VCaP (cell line): Measurements from ENCODE around the gene SMPD4.
"Not testable (repeated sequence)": the region's sequence is repeated elsewhere in the genome, so short reads cannot be mapped to it uniquely, and the experiment has no call there.

ENCODE experiments used
- H3K27ac ChIP-seq: fragments of 450-650 bp; 2 replicates; pipeline ENCODE4 v1.5.1; 2017
- TF ChIP-seq, protein P1 (sequence below): fragments of 450-650 bp; conservative IDR thresholded peaks from 2 replicates; pipeline ENCODE4 v1.5.1; 2017; ENCODE audit warnings: mild to moderate bottlenecking, moderate library complexity

Gene SMPD4

DNA sequence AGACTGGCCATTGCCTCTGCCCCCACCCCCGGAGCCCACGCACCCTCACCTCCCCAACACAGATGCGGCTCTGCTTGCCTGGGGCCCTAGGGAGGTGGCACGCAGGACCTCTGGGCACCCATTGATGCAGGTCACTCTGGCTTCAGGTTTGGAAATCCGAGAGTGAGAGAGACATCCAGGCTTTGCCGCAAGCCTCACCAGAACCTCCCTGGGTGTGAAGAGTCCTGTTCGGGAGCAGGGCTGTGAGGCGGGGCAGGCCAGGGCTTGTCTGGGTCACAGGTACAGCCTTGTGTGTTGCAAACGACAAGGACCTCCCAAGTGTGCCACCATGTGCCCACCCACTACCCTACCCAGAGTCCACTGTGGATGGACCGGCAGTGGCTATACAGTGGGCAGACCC, 44.9 kb downstream of the SMPD4 start:
- H3K27ac ChIP-seq, result not testable (repeated sequence)

DNA sequence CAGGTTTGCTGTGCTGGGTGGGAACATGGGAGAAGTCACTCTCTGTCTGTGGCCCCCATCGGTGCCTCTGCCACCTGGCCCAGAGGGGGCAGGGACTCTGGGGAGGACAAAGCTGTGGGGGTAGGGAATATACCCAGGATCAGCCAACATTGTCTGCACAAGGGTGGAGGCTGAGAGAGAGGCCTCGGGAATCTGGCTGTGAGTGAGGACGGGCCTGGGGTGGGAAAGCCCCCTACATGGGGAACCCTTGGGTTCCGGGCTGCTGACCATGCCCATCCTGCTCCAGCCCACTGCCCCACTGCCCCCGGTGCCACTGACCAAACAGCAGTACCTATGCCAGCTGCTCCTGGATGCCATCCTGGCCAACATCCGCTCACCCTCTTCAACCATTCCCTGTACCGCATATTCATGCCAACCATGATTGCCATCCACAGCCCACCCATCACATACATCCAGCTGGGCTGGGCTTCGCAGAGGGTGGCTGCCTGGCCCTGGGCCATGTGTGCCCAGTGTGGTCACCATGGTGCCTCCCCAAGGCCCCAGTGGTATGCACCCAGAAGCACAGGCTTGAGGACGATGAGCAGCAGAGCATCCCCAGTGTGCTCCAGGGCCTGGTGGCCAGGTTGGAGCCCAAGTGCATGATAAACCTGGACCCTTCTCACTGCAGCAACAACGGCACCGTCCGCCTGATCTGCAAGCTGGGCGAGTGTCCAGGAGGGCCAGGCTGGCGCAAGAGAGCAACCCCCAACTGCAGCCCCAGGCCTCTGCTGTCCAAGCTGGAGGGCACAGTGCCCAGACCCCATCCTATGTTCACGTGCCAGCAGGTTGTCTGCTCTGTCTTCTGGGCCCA, 45.5 kb downstream of the SMPD4 start:
- TF ChIP-seq, protein P1, sequence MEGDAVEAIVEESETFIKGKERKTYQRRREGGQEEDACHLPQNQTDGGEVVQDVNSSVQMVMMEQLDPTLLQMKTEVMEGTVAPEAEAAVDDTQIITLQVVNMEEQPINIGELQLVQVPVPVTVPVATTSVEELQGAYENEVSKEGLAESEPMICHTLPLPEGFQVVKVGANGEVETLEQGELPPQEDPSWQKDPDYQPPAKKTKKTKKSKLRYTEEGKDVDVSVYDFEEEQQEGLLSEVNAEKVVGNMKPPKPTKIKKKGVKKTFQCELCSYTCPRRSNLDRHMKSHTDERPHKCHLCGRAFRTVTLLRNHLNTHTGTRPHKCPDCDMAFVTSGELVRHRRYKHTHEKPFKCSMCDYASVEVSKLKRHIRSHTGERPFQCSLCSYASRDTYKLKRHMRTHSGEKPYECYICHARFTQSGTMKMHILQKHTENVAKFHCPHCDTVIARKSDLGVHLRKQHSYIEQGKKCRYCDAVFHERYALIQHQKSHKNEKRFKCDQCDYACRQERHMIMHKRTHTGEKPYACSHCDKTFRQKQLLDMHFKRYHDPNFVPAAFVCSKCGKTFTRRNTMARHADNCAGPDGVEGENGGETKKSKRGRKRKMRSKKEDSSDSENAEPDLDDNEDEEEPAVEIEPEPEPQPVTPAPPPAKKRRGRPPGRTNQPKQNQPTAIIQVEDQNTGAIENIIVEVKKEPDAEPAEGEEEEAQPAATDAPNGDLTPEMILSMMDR, result no peak
- no peak overlapping the region for H3K27ac ChIP-seq

DNA sequence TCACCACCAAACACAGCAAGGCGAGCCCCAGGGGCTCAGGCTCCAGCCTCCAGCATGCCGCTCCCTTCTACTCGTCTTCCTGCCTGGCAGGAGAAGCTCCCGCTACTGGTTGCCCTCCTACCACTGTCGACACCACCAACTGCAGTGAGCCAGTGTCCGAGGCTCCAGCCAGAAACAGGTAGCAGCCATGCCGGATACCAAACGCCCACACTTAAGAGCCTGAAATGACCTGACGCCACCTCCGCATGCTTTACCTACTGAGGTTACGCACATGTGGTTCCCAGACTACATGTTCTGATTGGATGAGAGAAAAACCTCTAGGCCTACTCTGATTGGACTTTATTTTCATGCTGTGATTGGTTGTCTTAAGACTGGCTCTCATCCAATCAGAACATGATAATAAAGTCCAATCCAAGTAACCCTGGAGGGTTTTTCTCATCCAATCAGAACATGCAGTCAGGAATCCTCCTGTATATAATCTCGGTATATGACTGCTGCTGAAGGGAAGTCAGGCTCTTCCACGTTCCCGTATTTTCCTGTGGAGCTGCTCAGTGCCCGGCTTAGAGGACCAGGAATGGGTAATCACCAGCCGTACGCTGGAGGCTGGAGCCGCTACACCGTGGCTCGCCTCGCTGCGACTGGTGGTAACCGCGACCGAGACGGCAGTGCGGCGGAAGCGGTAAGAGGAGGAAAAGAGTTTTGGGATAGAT, 52.1 kb downstream of the SMPD4 start, which contains the start of gene POTEF:
Gene POTEF, minus strand, starts transcription at position 103 of the 710 bp plus-strand sequence. CDS start 8,707 bp downstream, outside the sequence.
- not testable (repeated sequence) for H3K27ac ChIP-seq

DNA sequence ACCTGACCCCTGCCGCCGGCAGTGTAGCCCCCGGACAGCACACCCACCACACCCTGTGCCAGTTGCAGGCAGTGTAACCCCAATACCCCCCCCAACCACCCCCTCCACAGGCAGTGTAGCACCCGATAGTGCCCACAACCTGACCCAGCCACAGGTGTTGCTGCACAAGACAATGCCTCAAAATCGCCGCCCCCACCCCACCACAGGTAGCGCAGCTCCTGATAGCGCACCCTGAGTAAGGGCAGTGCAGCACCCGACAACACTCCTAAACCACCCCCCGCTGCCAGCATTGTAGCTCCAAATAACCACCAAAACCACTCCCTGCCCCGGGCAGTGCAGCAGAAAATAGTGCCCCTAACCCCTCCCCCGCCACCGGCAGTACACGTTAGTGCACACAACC, 52.9 kb downstream of the SMPD4 start:
- not testable (repeated sequence) for H3K27ac ChIP-seq

DNA sequence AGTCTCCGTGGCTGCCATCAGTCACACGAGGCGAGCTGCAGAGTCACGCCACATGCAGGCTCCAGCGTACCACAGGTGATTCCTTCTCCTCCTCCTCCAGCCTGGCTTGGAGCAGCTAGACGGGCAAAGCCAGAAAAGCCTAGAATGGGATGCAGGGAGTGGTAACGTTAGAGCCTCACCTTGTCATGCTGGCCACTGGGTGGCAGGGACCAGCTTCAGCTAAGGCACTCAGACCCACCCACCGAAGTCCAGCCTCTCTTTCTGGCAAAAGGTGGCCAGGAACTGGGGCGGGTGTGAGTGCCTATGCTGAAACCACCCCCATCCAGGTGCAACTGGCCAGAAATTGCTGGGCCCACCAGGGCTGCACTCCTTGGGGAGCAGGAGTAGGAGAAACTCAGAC, 53.7 kb downstream of the SMPD4 start:
- H3K27ac ChIP-seq, result not testable (repeated sequence)

DNA sequence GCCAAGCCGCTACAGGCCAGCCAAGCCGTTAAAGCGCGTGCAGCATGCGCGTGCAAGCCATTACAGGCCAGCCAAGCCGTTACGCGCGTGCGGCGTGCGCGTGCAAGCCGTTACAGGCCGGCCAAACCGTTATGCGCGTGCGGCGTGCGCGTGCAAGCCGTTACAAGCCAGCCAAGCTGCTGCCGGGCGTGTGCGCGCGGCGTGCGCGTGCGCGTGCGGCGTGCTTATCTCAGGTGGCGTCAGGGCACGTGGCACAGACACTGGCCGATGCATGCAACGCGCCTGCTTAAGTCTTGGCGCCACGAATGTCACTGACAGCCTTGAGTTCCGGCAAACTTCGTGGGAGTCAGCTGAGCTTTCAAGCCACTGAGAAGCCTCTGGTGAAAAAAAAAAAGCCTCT, 60.5 kb downstream of the SMPD4 start:
- not testable (repeated sequence) for H3K27ac ChIP-seq

DNA sequence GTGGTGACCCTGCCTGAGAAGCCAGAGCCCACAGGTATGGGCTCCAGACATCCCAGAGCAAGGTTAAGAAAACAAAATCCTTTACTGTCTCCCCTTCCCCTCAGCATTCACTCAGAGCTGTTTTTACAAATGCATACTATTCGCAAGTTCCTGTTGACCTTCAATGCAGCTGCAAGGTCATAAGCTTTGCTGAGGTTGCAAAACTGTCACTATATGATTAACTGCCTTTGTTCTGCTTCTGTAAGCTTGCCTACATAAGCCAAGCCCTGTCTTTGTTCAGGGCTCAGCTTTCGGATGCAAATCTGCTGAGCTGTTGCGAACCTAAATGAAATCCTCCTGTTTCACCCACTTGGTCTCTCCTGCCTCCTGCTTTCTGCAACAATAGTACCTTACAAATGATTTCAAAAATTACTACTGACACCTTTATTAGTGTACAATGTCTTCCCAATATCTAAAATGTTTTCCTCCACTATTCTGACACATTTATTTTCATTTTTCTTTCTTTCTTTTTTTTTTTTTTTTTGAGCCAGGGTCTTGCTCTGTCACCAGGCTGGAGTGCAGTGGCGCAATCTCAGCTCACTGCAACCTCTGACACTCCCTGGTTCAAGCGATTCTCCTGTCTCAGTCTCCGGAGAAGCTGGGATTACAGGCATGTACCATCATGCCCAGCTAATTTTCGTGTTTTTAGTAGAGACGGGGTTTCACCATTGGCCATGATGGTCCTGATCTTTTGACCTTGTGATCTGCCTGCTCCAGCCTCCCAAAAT, 78.6 kb downstream of the SMPD4 start:
- H3K27ac ChIP-seq, result not testable (repeated sequence)
